SK-N-SH (cell line): ENCODE measurements around the gene LY6G6C. TPM values are rescaled to one million over a fixed set of nuclear protein-coding genes. Genes with fewer than 3 reads are reported as not detected.

Experiments
- CTCF ChIA-PET: fragments of 300-600, 350-600 bp; formaldehyde crosslinking; extraction: SDS; loops from one replicate; lab custom pipeline; 2021; lab: Yijun Ruan, JAX
- POLR2A ChIA-PET: fragments of 350-600 bp; sonication (Branson Sonifier 250); formaldehyde crosslinking; extraction: SDS; loops from one replicate; lab custom pipeline; 2020; ENCODE audit warnings: antibody characterized with exemption, inconsistent platforms; lab: Yijun Ruan, JAX
- DNase-seq: peaks from one replicate; pipeline ENCODE4 v3.0.0; 2012
- H2AFZ ChIP-seq: fragments of 200-600 bp; sonication (generic); 2 replicates; pipeline ENCODE4 v1.8.1; 2016; ENCODE audit warnings: antibody characterized with exemption, mild to moderate bottlenecking, low read depth
- H3F3A ChIP-seq: fragments of 200-600 bp; sonication (generic); replicated peaks from 2 replicates; pipeline ENCODE3; 2016; ENCODE audit warnings: antibody characterized with exemption, mild to moderate bottlenecking; ENCODE audit not compliant: insufficient read depth
- H3K27ac ChIP-seq, 2 experiments: fragments of 200-500 bp in 1 of 2; fragments of 200-600 bp in 1 of 2; sonication (Bioruptor generic) in 1 of 2; sonication (generic), shearing (Covaris generic) in 1 of 2; 2 replicates each; pipeline versions ENCODE4 v1.5.1 to v1.6.1; 2014 to 2016; ENCODE audit warnings: low read depth in 2 of 2, inconsistent platforms in 1 of 2, low read length in 1 of 2, mild to moderate bottlenecking in 1 of 2, mixed read lengths in 1 of 2
- H3K27me3 ChIP-seq: fragments of 200-600 bp; sonication (generic), shearing (Covaris generic); 2 replicates; pipeline ENCODE4 v1.6.1; 2016; ENCODE audit warnings: mixed run types; ENCODE audit not compliant: insufficient read depth
- H3K36me3 ChIP-seq, 2 experiments: fragments of 200-500 bp in 1 of 2; fragments of 200-600 bp in 1 of 2; sonication (Bioruptor generic) in 1 of 2; sonication (generic) in 1 of 2; replicated peaks in 1 of 2; 2 replicates each; pipeline versions ENCODE3 to v1.5.1; 2014 to 2016; ENCODE audit warnings: low read length in 1 of 2, mild to moderate bottlenecking in 1 of 2; ENCODE audit not compliant: insufficient read depth in 2 of 2, control insufficient read depth in 1 of 2
- H3K4me1 ChIP-seq, 2 experiments: fragments of 200-500 bp in 1 of 2; fragments of 200-600 bp in 1 of 2; sonication (Bioruptor generic) in 1 of 2; sonication (generic), shearing (Covaris generic) in 1 of 2; 2 replicates each; pipeline versions ENCODE4 v1.5.1 to v1.6.1; 2014 to 2016; ENCODE audit warnings: low read depth in 1 of 2, low read length in 1 of 2, mixed run types in 1 of 2; ENCODE audit not compliant: insufficient read depth in 2 of 2, control insufficient read depth in 1 of 2
- H3K4me2 ChIP-seq: fragments of 200-600 bp; sonication (generic), shearing (Covaris generic); 2 replicates; pipeline ENCODE4 v1.6.1; 2017; ENCODE audit warnings: mixed run types
- H3K4me3 ChIP-seq, 2 experiments: fragments of 200-500 bp in 1 of 2; fragments of 200-600 bp in 1 of 2; sonication (Bioruptor generic) in 1 of 2; sonication (generic), shearing (Covaris generic) in 1 of 2; 2 replicates each; pipeline versions ENCODE4 v1.5.1 to v1.8.1; 2014 to 2016; ENCODE audit warnings: low read depth in 2 of 2, inconsistent platforms in 1 of 2, low read length in 1 of 2, mild to moderate bottlenecking in 1 of 2, mixed read lengths in 1 of 2, moderate library complexity in 1 of 2
- H3K79me2 ChIP-seq: fragments of 200-600 bp; sonication (generic); 2 replicates; pipeline ENCODE4 v1.8.1; 2017; ENCODE audit warnings: mild to moderate bottlenecking; ENCODE audit not compliant: insufficient read depth
- H3K9ac ChIP-seq: fragments of 200-600 bp; sonication (generic); 2 replicates; pipeline ENCODE4 v1.6.1; 2017; ENCODE audit warnings: mixed run types
- H3K9me2 ChIP-seq: fragments of 200-600 bp; sonication (generic); 2 replicates; pipeline ENCODE4 v1.6.1; 2017; ENCODE audit warnings: mixed run types
- H3K9me3 ChIP-seq: fragments of 200-600 bp; sonication (generic); 2 replicates; pipeline ENCODE4 v1.6.1; 2017; ENCODE audit warnings: mixed run types, mild to moderate bottlenecking, moderate library complexity
- H4K20me1 ChIP-seq: fragments of 200-600 bp; sonication (generic); 2 replicates; pipeline ENCODE4 v1.6.1; 2017; ENCODE audit warnings: mild to moderate bottlenecking, mixed run types; ENCODE audit not compliant: insufficient read depth
- CHD2 ChIP-seq: fragments of 150-350 bp; IDR thresholded peaks from 2 replicates; pipeline ENCODE4 v1.6.1; 2018; ENCODE audit warnings: low read length; ENCODE audit not compliant: partially characterized antibody
- ELF1 ChIP-seq: IDR thresholded peaks from 2 replicates; pipeline ENCODE4 v1.4.0; 2012
- EP300 ChIP-seq, 2 experiments: IDR thresholded peaks; 2 replicates each; pipeline versions ENCODE4 v1.4.0 to v1.6.1; 2012; ENCODE audit warnings: borderline replicate concordance in 1 of 2, low read depth in 1 of 2, low read length in 1 of 2
- FOXJ3 ChIP-seq: sonication (generic); formaldehyde crosslinking; IDR thresholded peaks from 2 replicates; pipeline ENCODE4 v1.5.1; 2020; ENCODE audit warnings: mild to moderate bottlenecking, missing genetic modification reagents
- FOXM1 ChIP-seq: IDR thresholded peaks from 2 replicates; pipeline ENCODE4 v1.4.0; 2012; ENCODE audit warnings: low read depth, mild to moderate bottlenecking
- GATA2 ChIP-seq: sonication (generic); formaldehyde crosslinking; IDR thresholded peaks from 2 replicates; pipeline ENCODE4 v1.5.0; 2020; ENCODE audit warnings: mild to moderate bottlenecking, missing genetic modification reagents
- JUND ChIP-seq: IDR thresholded peaks from 2 replicates; pipeline ENCODE4 v1.4.0; 2012
- POLR2AphosphoS5 ChIP-seq: IDR thresholded peaks from 2 replicates; pipeline ENCODE4 v1.6.1; 2012; ENCODE audit warnings: low read depth, low read length
- RAD21 ChIP-seq: IDR thresholded peaks from 2 replicates; pipeline ENCODE4 v1.6.1; 2012; ENCODE audit warnings: mild to moderate bottlenecking, low read length
- RCOR1 ChIP-seq: fragments of 150-350 bp; IDR thresholded peaks from 2 replicates; pipeline ENCODE4 v1.6.1; 2017; ENCODE audit warnings: antibody characterized with exemption, low read length
- RFX5 ChIP-seq: IDR thresholded peaks from 2 replicates; pipeline ENCODE4 v1.6.1; 2012; ENCODE audit warnings: mild to moderate bottlenecking, improper control_type of control experiment, low read length
- RXRA ChIP-seq: IDR thresholded peaks from 2 replicates; pipeline ENCODE4 v1.4.0; 2012; ENCODE audit warnings: low read depth, mild to moderate bottlenecking, borderline replicate concordance
- SMC3 ChIP-seq: IDR thresholded peaks from 2 replicates; pipeline ENCODE4 v1.6.1; 2012; ENCODE audit warnings: low read depth, low read length, improper control_type of control experiment
- TCF12 ChIP-seq: IDR thresholded peaks from 2 replicates; pipeline ENCODE4 v1.4.0; 2012
- TEAD4 ChIP-seq: IDR thresholded peaks from 2 replicates; pipeline ENCODE4 v1.4.0; 2012; ENCODE audit warnings: mild to moderate bottlenecking, borderline replicate concordance; ENCODE audit not compliant: insufficient read depth
- USF2 ChIP-seq: fragments of 150-350 bp; IDR thresholded peaks from 2 replicates; pipeline ENCODE4 v1.6.1; 2017; ENCODE audit warnings: antibody characterized with exemption, low read length, low read depth, borderline replicate concordance
- YY1 ChIP-seq: IDR thresholded peaks from 2 replicates; pipeline ENCODE4 v1.4.0; 2012; ENCODE audit warnings: low read depth, mild to moderate bottlenecking
- WGBS: methylation state at CpG from one replicate; pipeline ENCODE4 v1.1.6; 2017; ENCODE audit warnings: low lambda C conversion rate; 5-methylcytosine and 5-hydroxymethylcytosine counted together
- polyA plus RNA-seq, 3 experiments: library from polyadenylated mRNA; depleted of rRNA; stranded (reverse); fragments of >200 nt; gene quantifications; 2 replicates each; pipeline ENCODE4 v1.2.3, GENCODE V29; 2012
- TF ChIP-seq, protein P1 (sequence below): IDR thresholded peaks from 2 replicates; pipeline ENCODE4 v1.4.0; 2012; ENCODE audit warnings: low read depth, borderline replicate concordance
- TF ChIP-seq, protein P2 (sequence below): IDR thresholded peaks from 2 replicates; pipeline ENCODE4 v1.4.0; 2012; ENCODE audit warnings: low read depth

LY6G6C gene
- polyA plus RNA-seq, 1 of the 3 experiments (the other 2 are of a cell fraction): not detected

- H3K79me2 ChIP-seq: no peaks in the 10 kb centered on the region; the same call in 1 of the 2 replicates
- peaks cover 0 to 6% of the 10 kb centered on the region in 2 experiments for H3K36me3 ChIP-seq
- no peaks in the 10 kb centered on the region for H4K20me1 ChIP-seq
- H3K4me2 ChIP-seq: no peak overlapping the region
- no peak overlapping the region for H3K27ac ChIP-seq
- no peaks in the 10 kb centered on the region for H3K9me3 ChIP-seq
- ChIA-PET CTCF (interaction anchor here (1.2 kb wide), 1 partner anchor 80 kb away, joined by 4 read pairs; no protein-coding TSS in a partner anchor), POLR2A (no interaction called here)
- no peak overlapping the region for H2AFZ ChIP-seq
- H3K27me3 ChIP-seq: no peaks in the 10 kb centered on the region
- peaks cover 26% of the 10 kb centered on the region for H3F3A ChIP-seq
- no peak overlapping the region for H3K9ac ChIP-seq
- H3K9me2 ChIP-seq: no peaks in the 10 kb centered on the region
- WGBS: 92% methylated on average over 7 of the region's 7 CpGs
- 0 out of 4 replicates have a peak, but pooled peaks cover 0 to 3% of the 10 kb centered on the region in 2 experiments for H3K4me1 ChIP-seq
- no peak overlapping the region for H3K4me3 ChIP-seq
- TF ChIP-seq RAD21: no peak
- no peak for TF ChIP-seq GATA2 (CRISPR knock-in tag)
- TF ChIP-seq TCF12: no peak
- TF ChIP-seq ELF1: no peak
- TF ChIP-seq, protein P1, sequence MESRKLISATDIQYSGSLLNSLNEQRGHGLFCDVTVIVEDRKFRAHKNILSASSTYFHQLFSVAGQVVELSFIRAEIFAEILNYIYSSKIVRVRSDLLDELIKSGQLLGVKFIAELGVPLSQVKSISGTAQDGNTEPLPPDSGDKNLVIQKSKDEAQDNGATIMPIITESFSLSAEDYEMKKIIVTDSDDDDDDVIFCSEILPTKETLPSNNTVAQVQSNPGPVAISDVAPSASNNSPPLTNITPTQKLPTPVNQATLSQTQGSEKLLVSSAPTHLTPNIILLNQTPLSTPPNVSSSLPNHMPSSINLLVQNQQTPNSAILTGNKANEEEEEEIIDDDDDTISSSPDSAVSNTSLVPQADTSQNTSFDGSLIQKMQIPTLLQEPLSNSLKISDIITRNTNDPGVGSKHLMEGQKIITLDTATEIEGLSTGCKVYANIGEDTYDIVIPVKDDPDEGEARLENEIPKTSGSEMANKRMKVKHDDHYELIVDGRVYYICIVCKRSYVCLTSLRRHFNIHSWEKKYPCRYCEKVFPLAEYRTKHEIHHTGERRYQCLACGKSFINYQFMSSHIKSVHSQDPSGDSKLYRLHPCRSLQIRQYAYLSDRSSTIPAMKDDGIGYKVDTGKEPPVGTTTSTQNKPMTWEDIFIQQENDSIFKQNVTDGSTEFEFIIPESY: no peak
- no peak for TF ChIP-seq EP300 (IDR thresholded peaks at IDR 0.05; ENCODE audit: borderline replicate concordance in 1 of 2, low read depth in 1 of 2, low read length in 1 of 2)
- TF ChIP-seq, protein P2, sequence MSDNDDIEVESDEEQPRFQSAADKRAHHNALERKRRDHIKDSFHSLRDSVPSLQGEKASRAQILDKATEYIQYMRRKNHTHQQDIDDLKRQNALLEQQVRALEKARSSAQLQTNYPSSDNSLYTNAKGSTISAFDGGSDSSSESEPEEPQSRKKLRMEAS: no peak
- no peak for TF ChIP-seq POLR2AphosphoS5
- no peak for TF ChIP-seq YY1
- TF ChIP-seq JUND: no peak
- no peak for TF ChIP-seq CHD2
- TF ChIP-seq TEAD4: no peak
- no peak for TF ChIP-seq USF2
- no peak for TF ChIP-seq RFX5
- no peak for TF ChIP-seq SMC3
- TF ChIP-seq FOXJ3 (CRISPR knock-in tag): no peak
- no peak for TF ChIP-seq RXRA
- no peak for TF ChIP-seq FOXM1
- TF ChIP-seq RCOR1: no peak
- DNase-seq: no peak
Observed at GRCh38 chr6:31750411-31751022, 29.0 kb upstream of the LY6G6C start.
